K562 (cell line): Measurements from ENCODE around the gene MVB12B. TPM values are rescaled to one million over a fixed set of nuclear protein-coding genes. Genes with fewer than 3 reads are reported as not detected.

Source experiments
- ATAC-seq: fragments of 200-7000 bp; cut with Tn5 transposase; 3 replicates; pipeline ENCODE4 v1.9.1; 2020; ENCODE audit warnings: moderate library complexity
- BruUV-seq: library from RNA; stranded (reverse); fragments of 400-500 nt; replicated peaks from 2 replicates; lab custom pipeline; 2021; lab: Mats Ljungman, UMichigan
- CTCF ChIA-PET: fragments of 300-600 bp; formaldehyde crosslinking; extraction: SDS; loops from one replicate; lab custom pipeline; 2021; ENCODE audit warnings: low intra/inter-chr PET ratio; lab: Yijun Ruan, JAX
- POLR2A ChIA-PET: fragments of 300-600, 350-650 bp; sonication (Branson Sonifier 250); formaldehyde crosslinking; extraction: SDS; loops from one replicate; lab custom pipeline; 2021; ENCODE audit warnings: antibody characterized with exemption, inconsistent platforms; lab: Yijun Ruan, JAX
- DNase-seq, 4 experiments: peaks; one replicate each; pipeline versions ENCODE4 v3.0.0 to v3.0.0-alpha.2; 2011 to 2018; ENCODE audit warnings: low spot score in 3 of 4, mixed read lengths in 3 of 4; ENCODE audit errors: extremely low read depth in 1 of 4
- FAIRE-seq: peaks from 2 replicates; lab custom pipeline; 2011; peaks lifted over from hg19 to GRCh38; lab: Jason Lieb, UNC
- H2AFZ ChIP-seq: 2 replicates; pipeline ENCODE4 v1.6.0; 2011; ENCODE audit warnings: low read depth, low read length, control low read depth, inconsistent platforms
- H3K27ac ChIP-seq: fragments of 200-600 bp; 3 replicates; pipeline ENCODE4 v1.8.0; 2011; ENCODE audit warnings: low read depth, mild to moderate bottlenecking, control low read depth, inconsistent platforms, low read length, moderate library complexity, mixed read lengths; ENCODE audit errors: extremely low read depth
- H3K27me3 ChIP-seq, 2 experiments: fragments of 300-600 bp in 1 of 2; 2 replicates in 1 of 2; 3 replicates in 1 of 2; pipeline versions ENCODE4 v1.6.0 to v1.8.0; 2011; ENCODE audit warnings: inconsistent platforms in 2 of 2, low read length in 2 of 2, mild to moderate bottlenecking in 1 of 2, mixed read lengths in 1 of 2, moderate library complexity in 1 of 2; ENCODE audit not compliant: control insufficient read depth in 2 of 2, insufficient read depth in 2 of 2
- H3K36me3 ChIP-seq: fragments of 300-600 bp; 3 replicates; pipeline ENCODE4 v1.8.0; 2011; ENCODE audit warnings: mild to moderate bottlenecking, low read length, inconsistent platforms; ENCODE audit not compliant: control insufficient read depth, insufficient read depth
- H3K4me1 ChIP-seq, 2 experiments: fragments of 200-600 bp in 1 of 2; replicated peaks in 1 of 2; 2 replicates in 1 of 2; 3 replicates in 1 of 2; pipeline versions ENCODE4 v1.5.1 to v1.8.0; 2011; ENCODE audit warnings: inconsistent platforms in 2 of 2, low read length in 2 of 2, mild to moderate bottlenecking in 1 of 2, mixed read lengths in 1 of 2, moderate library complexity in 1 of 2; ENCODE audit not compliant: control insufficient read depth in 2 of 2, insufficient read depth in 2 of 2
- H3K4me2 ChIP-seq: 2 replicates; pipeline ENCODE4 v1.6.1; 2011; ENCODE audit warnings: low read length, control low read depth, inconsistent platforms, mixed read lengths; ENCODE audit not compliant: insufficient read depth
- H3K4me3 ChIP-seq: fragments of 200-600 bp; sonication (generic), shearing (Covaris generic); 2 replicates; pipeline ENCODE4 v1.5.1; 2016; ENCODE audit warnings: control low read depth, inconsistent platforms
- H3K79me2 ChIP-seq: fragments of 200-600 bp; 3 replicates; pipeline ENCODE4 v1.8.0; 2011; ENCODE audit warnings: low read length, inconsistent platforms; ENCODE audit not compliant: control insufficient read depth, insufficient read depth
- H3K9ac ChIP-seq, 2 experiments: 2 replicates each; pipeline versions ENCODE4 v1.6.0 to v1.6.1; 2011; ENCODE audit warnings: low read depth in 2 of 2, low read length in 2 of 2, control low read depth in 1 of 2, inconsistent platforms in 1 of 2, mild to moderate bottlenecking in 1 of 2, mixed read lengths in 1 of 2; ENCODE audit not compliant: insufficient read depth in 1 of 2
- H3K9me1 ChIP-seq: one replicate; pipeline ENCODE4 v1.6.0; 2011; ENCODE audit warnings: inconsistent platforms, mild to moderate bottlenecking, low read length, moderate library complexity; ENCODE audit not compliant: control insufficient read depth, insufficient read depth
- H3K9me3 ChIP-seq: replicated peaks from 2 replicates; pipeline ENCODE4 v1.5.1; 2011; ENCODE audit warnings: low read depth, low read length, inconsistent platforms; ENCODE audit not compliant: control insufficient read depth, insufficient read depth
- H4K20me1 ChIP-seq: replicated peaks from 2 replicates; pipeline ENCODE4 v1.6.1; 2011; ENCODE audit warnings: low read length, inconsistent platforms, mixed read lengths; ENCODE audit not compliant: control insufficient read depth, insufficient read depth
- ASH1L ChIP-seq: fragments of 450-650 bp; IDR thresholded peaks from 2 replicates; pipeline ENCODE4 v1.6.1; 2018; ENCODE audit warnings: borderline replicate concordance, mild to moderate bottlenecking, low read depth; ENCODE audit not compliant: partially characterized antibody
- CTCF ChIP-seq, 3 experiments: IDR thresholded peaks in 2 of 3; conservative IDR thresholded peaks in 1 of 3; 2 replicates each; pipeline ENCODE4 v1.5.1; 2011 to 2012; ENCODE audit warnings: low read length in 3 of 3, mild to moderate bottlenecking in 3 of 3, control low read depth in 2 of 3, improper control_type of control experiment in 1 of 3, inconsistent platforms in 1 of 3, low read depth in 1 of 3, mixed read lengths in 1 of 3, moderate library complexity in 1 of 3; ENCODE audit not compliant: insufficient read depth in 2 of 3
- ELF1 ChIP-seq: fragments of 200-800 bp; sonication (Bioruptor generic); IDR thresholded peaks from 2 replicates; pipeline ENCODE4 v1.6.1; 2016; ENCODE audit warnings: missing genetic modification characterization, missing compliant biosample characterization
- GATAD2B ChIP-seq: fragments of 450-650 bp; IDR thresholded peaks from 2 replicates; pipeline ENCODE4 v1.6.1; 2017; ENCODE audit warnings: mild to moderate bottlenecking, borderline replicate concordance
- PRDM10 ChIP-seq: fragments of 450-650 bp; IDR thresholded peaks from 2 replicates; pipeline ENCODE4 v1.6.1; 2018; ENCODE audit not compliant: partially characterized antibody
- RHOXF2B ChIP-seq: fragments of 250-450 bp; sonication (Bioruptor Pico); conservative IDR thresholded peaks from 2 replicates; pipeline ENCODE4 v1.5.1; 2021
- SIN3B ChIP-seq: fragments of 450-650 bp; IDR thresholded peaks from 2 replicates; pipeline ENCODE4 v1.6.1; 2017; ENCODE audit warnings: low read depth, mild to moderate bottlenecking, moderate library complexity
- ZNF212 ChIP-seq: fragments of 450-650 bp; formaldehyde crosslinking; IDR thresholded peaks from 2 replicates; pipeline ENCODE4 v1.4.0; 2020; ENCODE audit warnings: mild to moderate bottlenecking
- ZNF253 ChIP-seq: fragments of 250-450 bp; sonication (Bioruptor Pico); conservative IDR thresholded peaks from 2 replicates; pipeline ENCODE4 v1.6.1; 2021; ENCODE audit warnings: mild to moderate bottlenecking
- ZNF274 ChIP-seq: IDR thresholded peaks from 2 replicates; pipeline ENCODE4 v1.6.1; 2011; ENCODE audit warnings: low read depth, mild to moderate bottlenecking, low read length, moderate library complexity, borderline replicate concordance
- ZNF589 ChIP-seq: fragments of 200-800 bp; sonication (Bioruptor generic); IDR thresholded peaks from 2 replicates; pipeline ENCODE4 v1.6.1; 2016; ENCODE audit warnings: low read depth, missing genetic modification characterization, missing compliant biosample characterization
- WGBS: fragments of 100-300 bp; shearing (Covaris generic); methylation state at CpG from one replicate; pipeline ENCODE4 v1.1.6; 2016; ENCODE audit warnings: low coverage, mixed read lengths; ENCODE audit not compliant: insufficient coverage; ENCODE audit errors: missing lambda C conversion rate; 5-methylcytosine and 5-hydroxymethylcytosine counted together
- in situ Hi-C: fragments of 300-500 bp; cut with MboI; formaldehyde crosslinking; loops from 4 replicates; pipeline ENCODE4 v1.15.0; 2018; ENCODE audit warnings: inconsistent platforms, mixed read lengths
- intact Hi-C: fragments of 100-400 bp; cut with micrococcal nuclease; formaldehyde crosslinking; loops from 2 replicates; pipeline ENCODE4 v1.14.2; 2022
- polyA plus RNA-seq, 8 experiments: library from polyadenylated mRNA; depleted of rRNA in 4 of 8; stranded (reverse) in 5 of 8; unstranded in 3 of 8; fragments of >200 nt; fragmentation: Nextera tagmentation in 2 of 8; fragmentation: Illumina TruSeq in 1 of 8; extraction: Ambion mirVana in 2 of 8; extraction: Trizol in 1 of 8; gene quantifications; 2 replicates each; pipeline versions ENCODE4 v1.2.1 to v1.2.3, GENCODE V29; 2011 to 2014; ENCODE audit warnings: inconsistent platforms in 1 of 8, missing spikeins in 1 of 8
- total RNA-seq, 7 experiments: library from RNA; depleted of rRNA in 6 of 7; stranded (reverse); fragments of >200 nt in 6 of 7; fragmentation: Illumina TruSeq in 2 of 7; extraction: Trizol in 2 of 7; gene quantifications; 2 replicates each; pipeline versions ENCODE4 v1.2.1 to v1.2.3, GENCODE V29; 2011 to 2021; ENCODE audit warnings: low replicate concordance in 1 of 7

MVB12B gene
- total and polyA plus RNA-seq, 9 of the 15 experiments (the other 6 are each of a cell fraction or from before 2014, with no cell fraction given) = not detected

GRCh38 chr9:126470241-126470993 is 143.8 kb downstream of the MVB12B start:
- H3K79me2 ChIP-seq = no peaks in the 10 kb centered on the region
- no peak overlapping the region for H3K4me3 ChIP-seq
- POLR2A ChIA-PET = no interaction called here
- no peak for FAIRE-seq
- WGBS = 2% methylated on average over 12 of the region's 12 CpGs
- H3K9me1 ChIP-seq = no peaks in the 10 kb centered on the region
- TF ChIP-seq SIN3B (no peak), ZNF274 (no peak), GATAD2B (no peak), CTCF (IDR thresholded peaks at IDR 0.05 in 2 of 3, conservative IDR thresholded peaks at IDR 0.05 in 1 of 3; ENCODE audit: insufficient read depth in 2 of 3, low read depth in 1 of 3, low read length in 3 of 3) (no peak), ASH1L (no peak), ZNF589 (CRISPR knock-in tag) (no peak), ZNF253 (CRISPR knock-in tag) (no peak), ZNF212 (no peak), ELF1 (tag) (no peak), PRDM10 (no peak), RHOXF2B (CRISPR knock-in tag) (no peak)
- TF ChIP-seq, all 486 proteins: peak for 0
- H3K9me3 ChIP-seq = no peaks in the 10 kb centered on the region
- H3K27ac ChIP-seq = no peak overlapping the region
- in situ Hi-C loops = no loop called here
- H2AFZ ChIP-seq = no peak overlapping the region
- peaks cover 28 to 80% of the 10 kb centered on the region in 2 experiments for H3K27me3 ChIP-seq
- intact Hi-C loops = no loop called here
- H3K36me3 ChIP-seq = no peaks in the 10 kb centered on the region
- no TSS peak for BruUV-seq
- H3K4me1 ChIP-seq = no peaks in the 10 kb centered on the region
- no peak for DNase-seq
- no peak overlapping the region for H3K9ac ChIP-seq
- no peak for ATAC-seq
- H3K4me2 ChIP-seq = no peak overlapping the region
- peaks cover 2% of the 10 kb centered on the region; the same call in 1 of the 2 replicates for H4K20me1 ChIP-seq
- CTCF ChIA-PET = no interaction called here
